Inferior parietal cortex (tissue), 1 donor: ENCODE measurements around the gene TEX22.

ENCODE experiments used
- DNase-seq: peaks from one replicate; pipeline ENCODE4 v3.0.0-alpha.2; 2016; ENCODE audit errors: extremely low spot score

Gene TEX22

GRCh38 chr14:105439710-105440553 lies 41.6 kb downstream of the TEX22 start:
- DNase-seq = no peak

DNA sequence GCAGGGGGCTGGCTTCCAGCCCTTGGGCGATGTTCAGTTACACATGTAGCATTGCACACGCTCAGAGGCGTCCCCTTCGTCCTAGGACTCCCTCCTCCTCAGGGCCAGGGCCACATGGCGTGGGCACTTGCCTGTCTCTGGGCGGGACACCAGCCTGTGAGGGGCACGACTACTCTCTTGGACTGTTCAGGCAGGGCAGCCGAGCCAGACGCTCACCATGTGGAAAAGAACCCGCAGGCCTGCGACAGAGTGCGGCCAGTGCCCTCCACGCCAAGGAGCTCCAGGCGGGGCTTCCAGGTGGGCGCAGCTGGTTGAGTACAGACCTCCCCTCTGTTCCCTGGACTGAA lies 42.2 kb downstream of the TEX22 start:
- DNase-seq = no peak

GRCh38 chr14:105440992-105441391 lies 42.7 kb downstream of the TEX22 start:
- DNase-seq = no peak

GRCh38 chr14:105442125-105442524 lies 43.8 kb downstream of the TEX22 start:
- no peak for DNase-seq

- DNase-seq = no peak
These were observed 44.5 kb downstream of the TEX22 start for GRCh38 chr14:105442834-105443233.

DNA sequence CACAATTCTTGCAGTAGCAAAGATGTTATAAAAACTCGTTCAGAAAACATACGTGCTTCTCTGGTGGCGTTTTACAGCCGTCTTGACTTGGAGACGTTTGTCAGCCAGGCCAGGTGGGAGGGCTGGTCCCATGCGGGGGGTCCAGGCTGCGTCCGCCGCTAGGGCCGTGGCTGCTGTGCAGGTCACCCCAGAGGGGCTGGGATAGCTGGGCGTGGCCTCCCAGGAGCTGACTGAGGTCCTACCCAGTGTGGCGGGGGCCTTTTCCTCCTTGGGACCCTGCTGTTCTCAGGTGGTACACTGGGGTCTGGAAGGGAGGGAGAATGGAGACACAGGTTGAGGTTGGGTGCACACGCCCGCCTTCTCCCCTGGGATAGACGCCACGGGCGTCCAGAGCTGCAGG lies 46.5 kb downstream of the TEX22 start:
- DNase-seq = no peak

- DNase-seq = no peak
These were observed 47.0 kb downstream of the TEX22 start for GRCh38 chr14:105445290-105445689.

DNA sequence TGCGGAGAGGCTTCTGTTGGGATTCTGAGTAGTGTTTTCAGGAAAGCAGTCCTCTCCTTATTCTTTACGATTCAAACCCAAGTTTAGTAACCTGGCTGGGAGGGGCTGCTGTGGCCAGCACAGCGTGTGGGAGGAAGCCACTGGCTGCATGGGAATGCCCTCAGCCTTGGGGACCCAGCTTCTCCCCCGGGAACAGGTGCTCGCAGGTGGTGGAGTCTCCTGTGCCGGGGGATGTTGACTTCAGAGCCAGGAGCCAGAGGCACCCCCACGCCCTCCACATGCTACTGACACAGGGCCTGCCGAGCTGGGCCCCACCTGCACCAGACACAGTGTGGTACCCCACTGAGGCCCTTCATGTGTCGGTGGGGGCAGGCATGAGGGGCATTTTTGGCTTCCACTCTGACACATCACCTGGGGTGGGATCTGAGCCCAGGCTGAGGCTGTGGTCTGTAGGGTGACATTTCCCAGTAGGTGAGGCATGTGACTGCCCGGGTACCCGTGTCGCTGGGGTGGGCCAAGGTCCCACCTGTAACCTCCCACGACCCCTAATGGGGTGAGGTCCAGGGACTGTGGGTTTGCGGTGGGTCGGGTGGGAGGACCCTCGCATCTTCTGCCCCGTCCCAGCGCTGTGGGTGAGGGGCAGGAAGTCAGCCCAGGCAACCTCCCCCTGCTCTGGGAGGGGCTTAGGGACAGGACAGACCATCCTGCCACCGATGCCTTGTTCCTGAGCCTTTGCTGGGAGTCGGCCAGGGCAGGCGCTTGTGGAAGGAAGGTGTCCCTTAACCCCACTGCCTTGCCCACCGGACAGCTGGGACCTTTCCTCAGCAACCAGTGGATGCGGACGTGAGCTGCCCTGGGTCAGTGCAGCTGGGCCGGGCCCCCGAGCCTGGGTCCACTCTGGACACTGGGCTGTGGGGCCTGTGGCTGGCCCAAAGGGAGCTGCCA lies 47.8 kb downstream of the TEX22 start:
- no peak for DNase-seq

GRCh38 chr14:105446971-105447370 lies 48.6 kb downstream of the TEX22 start:
- no peak for DNase-seq

DNA sequence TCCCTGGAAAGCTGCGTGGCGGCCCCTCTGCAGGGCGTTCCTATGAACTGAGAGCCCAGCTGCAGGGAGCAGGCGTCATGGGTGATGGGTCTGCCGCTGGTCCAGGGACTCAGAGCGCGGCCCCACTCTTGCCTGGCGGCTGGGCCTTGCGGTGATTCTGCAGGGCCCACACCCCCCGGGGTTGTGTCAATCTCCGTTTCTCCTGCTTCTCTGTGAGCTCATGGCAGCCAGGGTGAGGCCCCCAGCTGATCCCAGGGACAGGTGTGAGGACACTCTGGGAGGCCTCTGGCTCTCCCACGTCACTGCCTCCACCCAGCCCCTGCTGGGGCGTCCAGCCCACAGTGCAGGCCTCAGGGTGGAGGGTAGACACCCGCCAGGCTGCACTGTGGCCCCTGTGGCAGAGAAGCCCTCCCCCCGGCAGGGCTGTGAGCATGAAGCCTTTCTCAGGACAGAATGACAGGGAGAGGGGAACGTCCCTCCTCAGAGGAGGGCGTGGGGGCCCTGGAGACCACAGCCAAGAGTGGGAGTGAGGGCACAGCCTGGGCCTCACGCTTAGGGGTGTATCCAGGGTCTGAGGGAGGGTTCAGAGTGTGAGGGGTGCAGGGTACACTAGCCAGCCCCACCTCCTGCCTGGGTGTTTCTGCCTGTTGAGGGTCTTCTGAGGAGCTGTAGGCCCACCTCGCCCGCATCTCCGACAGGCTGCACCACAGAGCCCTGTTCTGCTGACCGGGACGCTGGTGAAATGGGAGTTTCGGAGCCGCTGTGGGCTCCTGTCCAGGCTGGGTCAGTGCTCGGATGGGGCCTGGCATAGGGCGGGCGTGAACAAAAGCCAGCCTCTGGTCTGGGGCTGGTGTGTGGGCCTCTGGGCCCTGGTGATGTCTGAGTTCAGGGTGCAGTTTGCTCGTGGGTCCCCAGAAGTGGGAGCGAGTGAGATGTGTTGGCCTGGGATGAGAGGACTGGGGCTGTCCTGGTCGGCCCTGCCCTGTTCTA lies 49.6 kb downstream of the TEX22 start:
- DNase-seq = no peak

GRCh38 chr14:105448706-105449111 lies 50.4 kb downstream of the TEX22 start:
- peak; percentile 68 for DNase-seq

- no peak for DNase-seq
These were observed 51.2 kb downstream of the TEX22 start for GRCh38 chr14:105449276-105450122.

DNA sequence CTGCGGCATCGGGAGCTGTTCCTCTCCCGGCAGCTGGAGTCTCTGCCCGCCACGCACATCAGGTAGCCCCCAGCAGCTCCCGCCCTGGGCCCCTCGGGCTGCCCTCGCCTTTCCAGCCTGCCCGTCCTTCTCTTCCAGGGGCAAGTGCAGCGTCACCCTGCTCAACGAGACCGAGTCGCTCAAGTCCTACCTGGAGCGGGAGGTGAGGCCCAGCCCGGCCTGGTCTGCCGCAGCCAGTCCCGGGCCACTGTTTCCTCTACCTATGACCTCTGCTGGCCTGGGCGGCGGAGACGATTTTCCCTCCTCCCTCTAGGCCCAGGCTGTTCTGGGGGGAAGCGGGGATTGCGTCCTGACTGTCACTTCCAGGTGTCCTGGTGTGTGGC lies 51.8 kb downstream of the TEX22 start:
- DNase-seq = no peak

- no peak for DNase-seq
These were observed 52.8 kb downstream of the TEX22 start for GRCh38 chr14:105450864-105451720.

DNA sequence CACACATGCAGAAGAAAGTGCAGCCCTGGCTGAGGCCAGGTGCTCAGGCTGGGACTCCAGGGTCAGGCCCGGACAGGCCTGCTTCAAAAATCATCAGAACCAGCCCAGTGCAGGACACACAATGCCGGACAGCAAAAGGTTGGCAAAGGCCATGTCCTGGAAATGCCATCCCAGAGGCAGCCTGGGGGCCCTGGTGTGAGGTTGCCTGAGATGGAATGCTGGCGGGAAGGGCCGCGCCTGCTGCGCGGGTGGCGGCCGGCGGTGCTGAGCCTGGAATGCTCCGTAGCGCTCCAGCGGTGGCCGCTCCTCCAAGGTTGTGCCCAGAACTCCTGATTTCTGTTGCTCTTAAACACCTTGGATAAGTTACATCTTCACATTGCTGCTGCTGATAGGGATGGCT lies 54.6 kb downstream of the TEX22 start:
- DNase-seq = no peak

- DNase-seq = no peak
These were observed 55.5 kb downstream of the TEX22 start for GRCh38 chr14:105453847-105454246.

DNA sequence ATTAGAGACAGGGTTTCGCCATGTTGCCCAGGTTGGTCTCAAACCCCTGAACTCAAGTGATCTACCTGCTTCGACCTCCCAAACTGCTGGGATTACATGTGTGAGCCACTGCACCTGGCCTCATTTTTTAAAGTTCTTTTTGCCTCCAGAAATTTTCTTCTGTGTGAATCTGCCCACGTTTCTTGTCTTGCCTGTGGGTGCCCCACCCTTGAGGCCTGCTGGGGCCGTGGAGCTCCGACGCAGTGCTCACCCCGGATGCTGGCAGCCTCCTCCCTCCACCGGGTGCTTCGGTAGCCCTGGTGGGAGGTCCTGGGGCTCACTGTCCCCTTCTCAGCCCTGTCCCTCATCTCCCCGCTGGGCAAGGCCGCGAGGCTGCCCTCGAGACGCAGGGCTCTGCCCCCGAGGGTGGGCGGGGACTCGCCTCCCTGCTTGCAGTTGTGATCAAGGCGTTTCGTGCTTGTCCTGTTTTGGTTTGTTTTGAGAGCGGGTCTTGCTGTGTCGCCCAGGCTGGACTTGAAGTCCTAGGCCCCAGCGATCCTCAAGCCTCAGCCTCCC lies 56.8 kb downstream of the TEX22 start:
- no peak for DNase-seq

- DNase-seq = no peak
These were observed 57.7 kb downstream of the TEX22 start for GRCh38 chr14:105455766-105456660.
